Activated T-helper 1 cell treated with anti-CD3 and anti-CD28 coated beads, Interleukin-12 subunit alpha, Interleukin-12 subunit beta, Interleukin-2, Interleukin-4 antibody, amounts not matched to agents 30 ng/mL and 10 ng/mL and 1 ng/mL, durations not matched to agents 14 hours and 24 hours and 36 hours (primary cell): Measurements from ENCODE around the gene SPTB. TPM values are rescaled to one million over a fixed set of nuclear protein-coding genes. Genes with fewer than 3 reads are reported as not detected.

Source experiments
- DNase-seq: peaks from one replicate; pipeline ENCODE4 v3.0.0; 2021; ENCODE audit warnings: low spot score
- H3K27ac Mint-ChIP-seq: one replicate; pipeline ENCODE4 v1.8.0; 2021; ENCODE audit warnings: mild to moderate bottlenecking, mixed read lengths
- H3K27me3 Mint-ChIP-seq: one replicate; pipeline ENCODE4 v1.8.0; 2022; ENCODE audit warnings: mild to moderate bottlenecking, moderate library complexity, mixed read lengths; ENCODE audit not compliant: insufficient read depth
- H3K36me3 Mint-ChIP-seq: one replicate; pipeline ENCODE4 v1.8.0; 2021; ENCODE audit warnings: low read depth, mixed read lengths
- H3K4me1 Mint-ChIP-seq: one replicate; pipeline ENCODE4 v1.8.0; 2021; ENCODE audit warnings: low read depth, mixed read lengths
- H3K4me3 Mint-ChIP-seq: one replicate; pipeline ENCODE4 v1.8.0; 2021; ENCODE audit warnings: mild to moderate bottlenecking, moderate library complexity, mixed read lengths
- H3K9me3 Mint-ChIP-seq: one replicate; pipeline ENCODE4 v1.8.0; 2021; ENCODE audit warnings: mixed read lengths
- intact Hi-C: fragments of 100-400 bp; cut with micrococcal nuclease; formaldehyde crosslinking; loops from one replicate; pipeline ENCODE4 v1.15.1; 2024
- total RNA-seq: library from RNA; stranded (reverse); gene quantifications from 2 replicates; pipeline ENCODE4 v1.2.3, GENCODE V29; 2022

SPTB gene
- total RNA-seq, 1 donor from 2014 or later = not detected

- Mint-ChIP-seq H3K9me3 (no peaks in the 10 kb centered on the region), H3K27me3 (no peaks in the 10 kb centered on the region), H3K27ac (no peak overlapping the region), H3K36me3 (peaks cover 10% of the 10 kb centered on the region), H3K4me3 (no peak overlapping the region), H3K4me1 (peaks cover 10% of the 10 kb centered on the region)
- no peak for DNase-seq
- intact Hi-C loops = no loop called here
These were observed 130.6 kb downstream of the SPTB start for GRCh38 chr14:64748995-64749714.

GRCh38 chr14:64748521-64748920, 131.2 kb downstream of the SPTB start:
- Mint-ChIP-seq H3K36me3 (peaks cover 14% of the 10 kb centered on the region), H3K4me1 (peaks cover 10% of the 10 kb centered on the region), H3K27me3 (no peaks in the 10 kb centered on the region), H3K27ac (no peak overlapping the region), H3K9me3 (no peaks in the 10 kb centered on the region), H3K4me3 (no peak overlapping the region)
- intact Hi-C loops = no loop called here
- no peak for DNase-seq

- Mint-ChIP-seq H3K36me3 (peaks cover 14% of the 10 kb centered on the region), H3K4me3 (no peak overlapping the region), H3K27ac (no peak overlapping the region), H3K9me3 (no peaks in the 10 kb centered on the region), H3K4me1 (peaks cover 10% of the 10 kb centered on the region), H3K27me3 (no peaks in the 10 kb centered on the region)
- intact Hi-C loops = no loop called here
- DNase-seq = no peak
These were observed 132.4 kb downstream of the SPTB start for GRCh38 chr14:64747327-64747726.

GRCh38 chr14:64746298-64747250, 133.1 kb downstream of the SPTB start:
- H3K36me3 Mint-ChIP-seq = peaks cover 15% of the 10 kb centered on the region
- H3K4me3 Mint-ChIP-seq = no peak overlapping the region
- H3K27me3 Mint-ChIP-seq = no peaks in the 10 kb centered on the region
- peaks cover 10% of the 10 kb centered on the region for H3K4me1 Mint-ChIP-seq
- H3K9me3 Mint-ChIP-seq = no peaks in the 10 kb centered on the region
- no peak overlapping the region for H3K27ac Mint-ChIP-seq
- DNase-seq = no peak
- intact Hi-C loops = no loop called here

GRCh38 chr14:64745511-64746091, 134.1 kb downstream of the SPTB start:
- intact Hi-C loops = no loop called here
- Mint-ChIP-seq H3K4me1 (peaks cover 10% of the 10 kb centered on the region), H3K4me3 (no peak overlapping the region), H3K36me3 (peaks cover 19% of the 10 kb centered on the region), H3K27me3 (no peaks in the 10 kb centered on the region), H3K27ac (no peak overlapping the region), H3K9me3 (no peaks in the 10 kb centered on the region)
- no peak for DNase-seq

- H3K36me3 Mint-ChIP-seq = peaks cover 24% of the 10 kb centered on the region
- no peak for DNase-seq
- no peaks in the 10 kb centered on the region for H3K27me3 Mint-ChIP-seq
- intact Hi-C loops = no loop called here
- H3K9me3 Mint-ChIP-seq = no peaks in the 10 kb centered on the region
- H3K27ac Mint-ChIP-seq = no peak overlapping the region
- peaks cover 10% of the 10 kb centered on the region for H3K4me1 Mint-ChIP-seq
- H3K4me3 Mint-ChIP-seq = no peak overlapping the region
These were observed 136.6 kb downstream of the SPTB start for GRCh38 chr14:64743061-64743460.

- Mint-ChIP-seq H3K27me3 (no peaks in the 10 kb centered on the region), H3K9me3 (no peaks in the 10 kb centered on the region), H3K4me1 (peaks cover 10% of the 10 kb centered on the region), H3K36me3 (peaks cover 24% of the 10 kb centered on the region), H3K4me3 (no peak overlapping the region), H3K27ac (no peak overlapping the region)
- DNase-seq = no peak
- intact Hi-C loops = no loop called here
These were observed 137.7 kb downstream of the SPTB start for GRCh38 chr14:64741961-64742360.

- peaks cover 10% of the 10 kb centered on the region for H3K4me1 Mint-ChIP-seq
- H3K27ac Mint-ChIP-seq = no peak overlapping the region
- H3K9me3 Mint-ChIP-seq = no peaks in the 10 kb centered on the region
- H3K36me3 Mint-ChIP-seq = peaks cover 24% of the 10 kb centered on the region
- no peak overlapping the region for H3K4me3 Mint-ChIP-seq
- DNase-seq = no peak
- no peaks in the 10 kb centered on the region for H3K27me3 Mint-ChIP-seq
- intact Hi-C loops = no loop called here
These were observed 138.5 kb downstream of the SPTB start for GRCh38 chr14:64741200-64741599.

GRCh38 chr14:64738281-64738804, 141.4 kb downstream of the SPTB start:
- H3K27me3 Mint-ChIP-seq = no peaks in the 10 kb centered on the region
- DNase-seq = no peak
- intact Hi-C loops = no loop called here
- H3K4me3 Mint-ChIP-seq = no peak overlapping the region
- H3K27ac Mint-ChIP-seq = no peak overlapping the region
- H3K4me1 Mint-ChIP-seq = peaks cover 18% of the 10 kb centered on the region
- H3K36me3 Mint-ChIP-seq = peaks cover 16% of the 10 kb centered on the region
- no peaks in the 10 kb centered on the region for H3K9me3 Mint-ChIP-seq

- intact Hi-C loops = no loop called here
- Mint-ChIP-seq H3K4me3 (no peak overlapping the region), H3K4me1 (peaks cover 18% of the 10 kb centered on the region), H3K9me3 (no peaks in the 10 kb centered on the region), H3K27ac (no peak overlapping the region), H3K27me3 (no peaks in the 10 kb centered on the region), H3K36me3 (peaks cover 17% of the 10 kb centered on the region)
- no peak for DNase-seq
These were observed 142.1 kb downstream of the SPTB start for GRCh38 chr14:64737391-64738280.

- Mint-ChIP-seq H3K27me3 (no peaks in the 10 kb centered on the region), H3K36me3 (peaks cover 18% of the 10 kb centered on the region), H3K27ac (no peak overlapping the region), H3K9me3 (no peaks in the 10 kb centered on the region), H3K4me3 (no peak overlapping the region), H3K4me1 (peaks cover 18% of the 10 kb centered on the region)
- DNase-seq = no peak
- intact Hi-C loops = no loop called here
These were observed 143.2 kb downstream of the SPTB start for GRCh38 chr14:64736271-64737169.
